ENCODE measurements around the gene SCRN2.

SCRN2 gene

DNA sequence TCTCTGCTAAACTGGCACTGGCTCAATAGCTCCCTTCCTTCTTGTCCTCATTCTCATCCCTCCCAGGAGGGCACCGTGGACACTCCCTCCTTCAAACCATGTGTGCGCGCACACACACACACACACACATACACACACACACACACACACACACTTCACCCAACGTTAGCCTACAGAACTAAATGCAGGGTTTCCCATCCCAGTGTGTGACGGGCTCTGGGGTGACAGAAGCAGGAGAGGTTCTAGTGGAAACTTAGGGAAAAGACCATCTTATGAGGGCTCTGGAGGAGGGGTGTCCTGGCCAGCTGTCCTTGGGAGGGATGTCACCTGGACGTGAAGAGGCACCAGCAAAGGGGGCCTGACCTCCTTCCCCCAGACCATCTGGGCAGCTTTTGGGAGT lies 39.2 kb downstream of the SCRN2 start:
- no peak for ATAC-seq
- no peak for TF ChIP-seq GLIS3 (CRISPR knock-in tag; IDR thresholded peaks at IDR 0.05)
- no peak for TF ChIP-seq ZNF8 (CRISPR knock-in tag; IDR thresholded peaks at IDR 0.05)

DNA sequence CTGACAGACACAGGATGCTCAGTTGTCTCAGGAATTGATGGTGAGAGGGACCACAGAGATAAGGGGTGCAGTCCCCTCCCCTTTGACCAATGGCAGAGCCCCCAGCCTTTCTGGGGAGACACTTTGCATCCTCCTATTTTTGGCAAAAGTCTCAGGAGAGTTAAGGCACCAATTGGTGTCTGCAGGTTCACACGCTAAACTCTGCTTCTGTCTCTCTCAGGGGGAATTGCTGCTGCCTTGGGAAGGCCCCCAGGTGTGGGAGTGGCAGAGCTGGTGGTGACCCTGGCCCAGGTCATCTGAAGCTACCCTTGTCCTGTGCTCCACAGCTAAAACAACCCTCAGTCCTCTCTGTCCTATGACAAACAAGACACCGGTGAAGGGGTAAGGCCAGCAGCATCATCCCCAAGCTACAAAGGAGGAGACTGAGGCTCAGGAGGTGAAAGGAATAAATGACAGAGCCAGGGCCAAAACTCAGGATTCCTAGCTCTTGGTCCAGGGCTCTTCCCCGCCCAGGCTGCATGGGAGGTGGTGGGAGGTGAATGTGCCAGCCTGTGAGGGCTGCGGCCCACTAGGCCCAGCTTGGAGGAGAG lies 39.8 kb downstream of the SCRN2 start:
- TF ChIP-seq, protein P1, sequence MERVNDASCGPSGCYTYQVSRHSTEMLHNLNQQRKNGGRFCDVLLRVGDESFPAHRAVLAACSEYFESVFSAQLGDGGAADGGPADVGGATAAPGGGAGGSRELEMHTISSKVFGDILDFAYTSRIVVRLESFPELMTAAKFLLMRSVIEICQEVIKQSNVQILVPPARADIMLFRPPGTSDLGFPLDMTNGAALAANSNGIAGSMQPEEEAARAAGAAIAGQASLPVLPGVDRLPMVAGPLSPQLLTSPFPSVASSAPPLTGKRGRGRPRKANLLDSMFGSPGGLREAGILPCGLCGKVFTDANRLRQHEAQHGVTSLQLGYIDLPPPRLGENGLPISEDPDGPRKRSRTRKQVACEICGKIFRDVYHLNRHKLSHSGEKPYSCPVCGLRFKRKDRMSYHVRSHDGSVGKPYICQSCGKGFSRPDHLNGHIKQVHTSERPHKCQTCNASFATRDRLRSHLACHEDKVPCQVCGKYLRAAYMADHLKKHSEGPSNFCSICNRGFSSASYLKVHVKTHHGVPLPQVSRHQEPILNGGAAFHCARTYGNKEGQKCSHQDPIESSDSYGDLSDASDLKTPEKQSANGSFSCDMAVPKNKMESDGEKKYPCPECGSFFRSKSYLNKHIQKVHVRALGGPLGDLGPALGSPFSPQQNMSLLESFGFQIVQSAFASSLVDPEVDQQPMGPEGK (CRISPR knock-in tag; IDR thresholded peaks at IDR 0.05; ENCODE audit: borderline replicate concordance) = no peak
- no peak for TF ChIP-seq SNAI2 (CRISPR knock-in tag; IDR thresholded peaks at IDR 0.05)
- TF ChIP-seq ZNF70 (CRISPR knock-in tag; IDR thresholded peaks at IDR 0.05) = no peak
- TF ChIP-seq, protein P2, sequence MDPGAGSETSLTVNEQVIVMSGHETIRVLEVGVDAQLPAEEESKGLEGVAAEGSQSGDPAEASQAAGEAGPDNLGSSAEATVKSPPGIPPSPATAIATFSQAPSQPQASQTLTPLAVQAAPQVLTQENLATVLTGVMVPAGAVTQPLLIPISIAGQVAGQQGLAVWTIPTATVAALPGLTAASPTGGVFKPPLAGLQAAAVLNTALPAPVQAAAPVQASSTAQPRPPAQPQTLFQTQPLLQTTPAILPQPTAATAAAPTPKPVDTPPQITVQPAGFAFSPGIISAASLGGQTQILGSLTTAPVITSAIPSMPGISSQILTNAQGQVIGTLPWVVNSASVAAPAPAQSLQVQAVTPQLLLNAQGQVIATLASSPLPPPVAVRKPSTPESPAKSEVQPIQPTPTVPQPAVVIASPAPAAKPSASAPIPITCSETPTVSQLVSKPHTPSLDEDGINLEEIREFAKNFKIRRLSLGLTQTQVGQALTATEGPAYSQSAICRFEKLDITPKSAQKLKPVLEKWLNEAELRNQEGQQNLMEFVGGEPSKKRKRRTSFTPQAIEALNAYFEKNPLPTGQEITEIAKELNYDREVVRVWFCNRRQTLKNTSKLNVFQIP (CRISPR knock-in tag; IDR thresholded peaks at IDR 0.05; ENCODE audit: borderline replicate concordance, low read depth) = no peak
- TF ChIP-seq, protein P3, sequence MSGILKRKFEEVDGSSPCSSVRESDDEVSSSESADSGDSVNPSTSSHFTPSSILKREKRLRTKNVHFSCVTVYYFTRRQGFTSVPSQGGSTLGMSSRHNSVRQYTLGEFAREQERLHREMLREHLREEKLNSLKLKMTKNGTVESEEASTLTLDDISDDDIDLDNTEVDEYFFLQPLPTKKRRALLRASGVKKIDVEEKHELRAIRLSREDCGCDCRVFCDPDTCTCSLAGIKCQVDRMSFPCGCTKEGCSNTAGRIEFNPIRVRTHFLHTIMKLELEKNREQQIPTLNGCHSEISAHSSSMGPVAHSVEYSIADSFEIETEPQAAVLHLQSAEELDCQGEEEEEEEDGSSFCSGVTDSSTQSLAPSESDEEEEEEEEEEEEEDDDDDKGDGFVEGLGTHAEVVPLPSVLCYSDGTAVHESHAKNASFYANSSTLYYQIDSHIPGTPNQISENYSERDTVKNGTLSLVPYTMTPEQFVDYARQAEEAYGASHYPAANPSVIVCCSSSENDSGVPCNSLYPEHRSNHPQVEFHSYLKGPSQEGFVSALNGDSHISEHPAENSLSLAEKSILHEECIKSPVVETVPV (CRISPR knock-in tag; IDR thresholded peaks at IDR 0.05) = no peak
- TF ChIP-seq ESRRG (CRISPR knock-in tag; IDR thresholded peaks at IDR 0.05) = no peak
- TF ChIP-seq CSDC2 (CRISPR knock-in tag; IDR thresholded peaks at IDR 0.05) = no peak
- no peak for TF ChIP-seq ZFP3 (CRISPR knock-in tag; IDR thresholded peaks at IDR 0.05)
- no peak for TF ChIP-seq RARB (CRISPR knock-in tag; IDR thresholded peaks at IDR 0.05)
- no peak for TF ChIP-seq ZNF8 (CRISPR knock-in tag; IDR thresholded peaks at IDR 0.05)
- no peak for TF ChIP-seq BACH2 (CRISPR knock-in tag; IDR thresholded peaks at IDR 0.05; ENCODE audit: borderline replicate concordance)
- no peak for TF ChIP-seq ISL1 (CRISPR knock-in tag; IDR thresholded peaks at IDR 0.05)
- no peak for TF ChIP-seq OSR1 (CRISPR knock-in tag; IDR thresholded peaks at IDR 0.05)
- TF ChIP-seq ZNF565 (CRISPR knock-in tag; conservative IDR thresholded peaks at IDR 0.05; ENCODE audit: low read depth) = no peak
- TF ChIP-seq PPARA (CRISPR knock-in tag; IDR thresholded peaks at IDR 0.05; ENCODE audit: borderline replicate concordance) = no peak
- no peak for TF ChIP-seq ZC3H10 (CRISPR knock-in tag; IDR thresholded peaks at IDR 0.05)
- no peak for TF ChIP-seq TOX (CRISPR knock-in tag; IDR thresholded peaks at IDR 0.05; ENCODE audit: borderline replicate concordance)
- ATAC-seq = no peak

DNA sequence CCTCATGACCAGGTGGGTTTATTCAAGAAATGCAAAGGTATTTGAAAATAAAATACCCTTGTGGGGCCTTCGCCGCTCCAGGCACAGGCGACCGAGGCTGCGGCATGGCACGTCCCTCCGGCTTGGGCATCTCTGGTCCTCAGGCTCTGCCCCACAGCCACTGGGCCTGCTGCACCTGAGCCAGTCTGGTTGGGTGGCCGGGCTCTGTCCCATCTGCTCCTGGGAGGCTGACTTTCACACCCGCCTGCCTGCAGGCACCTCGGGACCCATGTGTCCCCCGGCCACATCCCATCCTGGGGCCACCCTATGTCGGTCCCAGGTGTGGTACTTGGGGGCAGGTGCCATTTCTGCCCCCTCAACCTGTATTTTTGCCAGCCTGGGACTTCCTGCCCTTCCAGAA lies 40.4 kb downstream of the SCRN2 start:
- TF ChIP-seq, protein P1 (CRISPR knock-in tag; IDR thresholded peaks at IDR 0.05; ENCODE audit: borderline replicate concordance) = no peak
- TF ChIP-seq, protein P2 (CRISPR knock-in tag; IDR thresholded peaks at IDR 0.05; ENCODE audit: borderline replicate concordance, low read depth) = no peak
- TF ChIP-seq ZFP3 (CRISPR knock-in tag; IDR thresholded peaks at IDR 0.05) = no peak
- no peak for TF ChIP-seq SNAI2 (CRISPR knock-in tag; IDR thresholded peaks at IDR 0.05)
- TF ChIP-seq ZNF70 (CRISPR knock-in tag; IDR thresholded peaks at IDR 0.05) = no peak
- no peak for TF ChIP-seq ESRRG (CRISPR knock-in tag; IDR thresholded peaks at IDR 0.05)
- TF ChIP-seq, protein P4, sequence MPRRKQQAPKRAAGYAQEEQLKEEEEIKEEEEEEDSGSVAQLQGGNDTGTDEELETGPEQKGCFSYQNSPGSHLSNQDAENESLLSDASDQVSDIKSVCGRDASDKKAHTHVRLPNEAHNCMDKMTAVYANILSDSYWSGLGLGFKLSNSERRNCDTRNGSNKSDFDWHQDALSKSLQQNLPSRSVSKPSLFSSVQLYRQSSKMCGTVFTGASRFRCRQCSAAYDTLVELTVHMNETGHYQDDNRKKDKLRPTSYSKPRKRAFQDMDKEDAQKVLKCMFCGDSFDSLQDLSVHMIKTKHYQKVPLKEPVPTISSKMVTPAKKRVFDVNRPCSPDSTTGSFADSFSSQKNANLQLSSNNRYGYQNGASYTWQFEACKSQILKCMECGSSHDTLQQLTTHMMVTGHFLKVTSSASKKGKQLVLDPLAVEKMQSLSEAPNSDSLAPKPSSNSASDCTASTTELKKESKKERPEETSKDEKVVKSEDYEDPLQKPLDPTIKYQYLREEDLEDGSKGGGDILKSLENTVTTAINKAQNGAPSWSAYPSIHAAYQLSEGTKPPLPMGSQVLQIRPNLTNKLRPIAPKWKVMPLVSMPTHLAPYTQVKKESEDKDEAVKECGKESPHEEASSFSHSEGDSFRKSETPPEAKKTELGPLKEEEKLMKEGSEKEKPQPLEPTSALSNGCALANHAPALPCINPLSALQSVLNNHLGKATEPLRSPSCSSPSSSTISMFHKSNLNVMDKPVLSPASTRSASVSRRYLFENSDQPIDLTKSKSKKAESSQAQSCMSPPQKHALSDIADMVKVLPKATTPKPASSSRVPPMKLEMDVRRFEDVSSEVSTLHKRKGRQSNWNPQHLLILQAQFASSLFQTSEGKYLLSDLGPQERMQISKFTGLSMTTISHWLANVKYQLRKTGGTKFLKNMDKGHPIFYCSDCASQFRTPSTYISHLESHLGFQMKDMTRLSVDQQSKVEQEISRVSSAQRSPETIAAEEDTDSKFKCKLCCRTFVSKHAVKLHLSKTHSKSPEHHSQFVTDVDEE (CRISPR knock-in tag; IDR thresholded peaks at IDR 0.05) = no peak
- TF ChIP-seq, protein P3 (CRISPR knock-in tag; IDR thresholded peaks at IDR 0.05) = no peak
- no peak for TF ChIP-seq CSDC2 (CRISPR knock-in tag; IDR thresholded peaks at IDR 0.05)
- no peak for ATAC-seq

Measured in SK-N-SH treated with all-trans-retinoic acid at 6 μM for 48 hours (cell line).